Ishikawa (cell line): ENCODE data around the gene ZDHHC24.

Source experiments
- CEBPB ChIP-seq: IDR thresholded peaks from 2 replicates; pipeline ENCODE4 v1.6.1; 2012
- CREB1 ChIP-seq: IDR thresholded peaks from 2 replicates; pipeline ENCODE4 v1.6.1; 2012; ENCODE audit warnings: low read depth
- EP300 ChIP-seq: IDR thresholded peaks from 2 replicates; pipeline ENCODE4 v1.6.1; 2012; ENCODE audit warnings: borderline replicate concordance
- FOXM1 ChIP-seq: IDR thresholded peaks from 2 replicates; pipeline ENCODE4 v1.6.1; 2012; ENCODE audit warnings: low read depth, borderline replicate concordance
- NFIC ChIP-seq: IDR thresholded peaks from 2 replicates; pipeline ENCODE4 v1.6.1; 2012
- RAD21 ChIP-seq: IDR thresholded peaks from 2 replicates; pipeline ENCODE4 v1.6.1; 2012; ENCODE audit warnings: low read depth
- TAF1 ChIP-seq: IDR thresholded peaks from 2 replicates; pipeline ENCODE4 v1.6.1; 2012; ENCODE audit warnings: low read depth, mild to moderate bottlenecking
- TCF12 ChIP-seq: IDR thresholded peaks from 2 replicates; pipeline ENCODE4 v1.6.1; 2012; ENCODE audit warnings: low read depth
- TEAD4 ChIP-seq: IDR thresholded peaks from 2 replicates; pipeline ENCODE4 v1.6.1; 2012
- TF ChIP-seq, protein P1 (sequence below): IDR thresholded peaks from 2 replicates; pipeline ENCODE4 v1.6.1; 2012; ENCODE audit warnings: low read depth, mild to moderate bottlenecking
- TF ChIP-seq, protein P2 (sequence below): IDR thresholded peaks from 2 replicates; pipeline ENCODE4 v1.6.1; 2012
- TF ChIP-seq, protein P3 (sequence below): IDR thresholded peaks from 2 replicates; pipeline ENCODE4 v1.6.1; 2012

DNA sequence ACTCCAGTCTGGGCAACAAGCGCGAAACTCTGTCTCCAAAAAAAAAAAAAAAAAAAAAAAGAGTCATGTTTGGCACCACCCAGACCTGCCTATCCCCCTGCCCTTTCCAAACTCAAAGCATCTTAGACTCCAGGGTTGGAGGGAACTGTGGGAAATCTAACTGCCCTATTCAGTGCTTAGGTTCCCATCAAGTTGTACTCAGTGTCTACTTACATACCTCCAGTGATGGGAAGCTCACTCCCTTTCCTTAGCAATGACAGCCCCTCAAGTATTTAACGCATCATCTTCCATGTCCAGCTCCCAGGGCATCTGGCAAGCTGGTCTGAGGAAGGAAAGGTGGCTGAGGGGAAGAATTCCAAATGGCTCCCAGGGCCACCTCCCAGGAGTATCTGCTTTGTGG lies 3.8 kb upstream of the ZDHHC24 start:
- TF ChIP-seq TCF12 (no peak), CEBPB (no peak), TAF1 (no peak), TEAD4 (no peak), EP300 (no peak), RAD21 (no peak), NFIC (no peak), FOXM1 (no peak), CREB1 (no peak)
- TF ChIP-seq, protein P1, sequence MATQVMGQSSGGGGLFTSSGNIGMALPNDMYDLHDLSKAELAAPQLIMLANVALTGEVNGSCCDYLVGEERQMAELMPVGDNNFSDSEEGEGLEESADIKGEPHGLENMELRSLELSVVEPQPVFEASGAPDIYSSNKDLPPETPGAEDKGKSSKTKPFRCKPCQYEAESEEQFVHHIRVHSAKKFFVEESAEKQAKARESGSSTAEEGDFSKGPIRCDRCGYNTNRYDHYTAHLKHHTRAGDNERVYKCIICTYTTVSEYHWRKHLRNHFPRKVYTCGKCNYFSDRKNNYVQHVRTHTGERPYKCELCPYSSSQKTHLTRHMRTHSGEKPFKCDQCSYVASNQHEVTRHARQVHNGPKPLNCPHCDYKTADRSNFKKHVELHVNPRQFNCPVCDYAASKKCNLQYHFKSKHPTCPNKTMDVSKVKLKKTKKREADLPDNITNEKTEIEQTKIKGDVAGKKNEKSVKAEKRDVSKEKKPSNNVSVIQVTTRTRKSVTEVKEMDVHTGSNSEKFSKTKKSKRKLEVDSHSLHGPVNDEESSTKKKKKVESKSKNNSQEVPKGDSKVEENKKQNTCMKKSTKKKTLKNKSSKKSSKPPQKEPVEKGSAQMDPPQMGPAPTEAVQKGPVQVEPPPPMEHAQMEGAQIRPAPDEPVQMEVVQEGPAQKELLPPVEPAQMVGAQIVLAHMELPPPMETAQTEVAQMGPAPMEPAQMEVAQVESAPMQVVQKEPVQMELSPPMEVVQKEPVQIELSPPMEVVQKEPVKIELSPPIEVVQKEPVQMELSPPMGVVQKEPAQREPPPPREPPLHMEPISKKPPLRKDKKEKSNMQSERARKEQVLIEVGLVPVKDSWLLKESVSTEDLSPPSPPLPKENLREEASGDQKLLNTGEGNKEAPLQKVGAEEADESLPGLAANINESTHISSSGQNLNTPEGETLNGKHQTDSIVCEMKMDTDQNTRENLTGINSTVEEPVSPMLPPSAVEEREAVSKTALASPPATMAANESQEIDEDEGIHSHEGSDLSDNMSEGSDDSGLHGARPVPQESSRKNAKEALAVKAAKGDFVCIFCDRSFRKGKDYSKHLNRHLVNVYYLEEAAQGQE, result no peak
- TF ChIP-seq, protein P2, sequence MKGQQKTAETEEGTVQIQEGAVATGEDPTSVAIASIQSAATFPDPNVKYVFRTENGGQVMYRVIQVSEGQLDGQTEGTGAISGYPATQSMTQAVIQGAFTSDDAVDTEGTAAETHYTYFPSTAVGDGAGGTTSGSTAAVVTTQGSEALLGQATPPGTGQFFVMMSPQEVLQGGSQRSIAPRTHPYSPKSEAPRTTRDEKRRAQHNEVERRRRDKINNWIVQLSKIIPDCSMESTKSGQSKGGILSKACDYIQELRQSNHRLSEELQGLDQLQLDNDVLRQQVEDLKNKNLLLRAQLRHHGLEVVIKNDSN, result no peak
- TF ChIP-seq, protein P3, sequence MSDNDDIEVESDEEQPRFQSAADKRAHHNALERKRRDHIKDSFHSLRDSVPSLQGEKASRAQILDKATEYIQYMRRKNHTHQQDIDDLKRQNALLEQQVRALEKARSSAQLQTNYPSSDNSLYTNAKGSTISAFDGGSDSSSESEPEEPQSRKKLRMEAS, result no peak
